NCI-H1694 (cell line): ENCODE results near the gene GNA12.

Experiments used
- DNase-seq: peaks from one replicate; lab custom pipeline; 2025; lab: John Stamatoyannopoulos, UW

Gene GNA12

DNA sequence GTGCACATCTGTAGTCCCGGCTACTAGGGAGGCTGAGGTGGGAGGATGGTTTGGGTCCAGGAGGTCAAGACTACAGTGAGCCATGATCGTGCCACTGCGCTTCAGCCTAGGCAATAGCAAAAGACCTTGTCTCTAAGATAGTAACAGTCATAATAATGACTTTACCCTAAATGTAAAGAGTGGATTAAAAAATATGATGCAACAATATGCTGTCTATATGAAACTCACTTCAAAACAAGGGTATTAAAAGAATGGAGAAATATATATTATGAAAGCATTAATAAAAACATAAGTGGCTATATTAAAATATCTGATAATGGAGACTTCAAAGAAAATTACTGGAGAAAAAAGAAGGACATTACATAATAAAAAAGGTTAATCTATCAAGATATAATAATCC is 5.7 kb downstream of the GNA12 start:
- DNase-seq, result no peak

DNA sequence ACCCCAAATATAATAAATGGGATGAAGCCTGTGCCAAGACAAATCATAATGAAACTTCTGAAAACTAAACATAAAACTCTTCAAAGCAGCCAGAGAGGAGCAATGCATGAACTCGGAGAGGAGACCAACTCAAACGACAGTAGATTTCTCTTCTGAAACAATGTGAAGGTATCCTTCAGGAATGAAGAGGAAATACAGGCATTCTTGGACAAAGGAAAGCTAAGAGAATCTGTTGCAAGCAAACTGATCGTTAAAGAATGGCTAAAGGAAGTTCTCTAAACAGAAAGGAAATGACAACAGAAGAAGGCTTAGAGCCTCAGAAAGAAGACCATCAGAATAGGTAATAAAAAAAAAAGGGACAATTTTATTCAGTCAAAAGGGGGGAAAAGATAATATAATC is 6.6 kb downstream of the GNA12 start:
- DNase-seq, result no peak

GRCh38 chr7:2834748-2835441 is 9.2 kb downstream of the GNA12 start:
- no peak for DNase-seq

DNA sequence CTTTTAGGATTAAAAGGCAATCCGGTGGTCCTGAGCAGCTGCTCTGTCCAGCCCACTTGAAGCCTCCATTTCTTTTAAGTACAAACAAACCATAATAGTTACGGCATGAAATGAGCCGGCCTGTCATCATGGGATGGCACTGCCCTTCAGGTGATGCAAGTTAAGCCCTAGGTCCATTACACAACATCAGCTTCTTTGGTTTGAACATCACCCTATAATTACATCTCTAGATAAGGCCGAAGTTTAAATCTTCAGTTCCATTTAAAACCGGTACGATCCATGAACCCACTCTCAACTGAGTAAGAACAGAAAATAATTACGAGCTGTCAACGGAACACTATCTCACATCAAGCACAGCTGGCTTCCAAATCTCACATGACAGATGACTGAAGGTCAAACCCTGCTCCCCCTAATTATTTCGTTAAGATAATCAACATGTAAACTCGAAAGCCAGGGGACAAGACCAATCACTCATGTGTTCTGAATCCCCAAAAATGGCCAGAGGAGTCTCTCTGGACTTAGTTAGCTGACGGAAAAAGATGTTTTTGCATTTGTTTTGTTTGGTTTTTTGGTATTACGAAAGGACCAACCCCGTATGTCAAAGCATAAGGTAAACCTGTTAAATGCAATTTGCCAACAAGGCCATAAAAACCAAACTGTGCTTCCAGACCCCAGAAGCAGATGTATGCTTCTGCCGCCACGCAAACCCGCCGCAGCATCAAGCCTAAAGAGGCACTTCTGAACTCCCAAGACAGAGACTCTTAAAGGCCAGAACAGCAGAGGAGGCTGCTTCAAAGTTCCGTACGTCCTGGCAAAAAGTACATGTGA is 10.8 kb downstream of the GNA12 start:
- no peak for DNase-seq

- no peak for DNase-seq
Observed at GRCh38 chr7:2832461-2832860, 11.6 kb downstream of the GNA12 start.

GRCh38 chr7:2830609-2831376 is 13.3 kb downstream of the GNA12 start:
- no peak for DNase-seq

- no peak for DNase-seq
Observed at GRCh38 chr7:2829040-2829439, 15.1 kb downstream of the GNA12 start.

DNA sequence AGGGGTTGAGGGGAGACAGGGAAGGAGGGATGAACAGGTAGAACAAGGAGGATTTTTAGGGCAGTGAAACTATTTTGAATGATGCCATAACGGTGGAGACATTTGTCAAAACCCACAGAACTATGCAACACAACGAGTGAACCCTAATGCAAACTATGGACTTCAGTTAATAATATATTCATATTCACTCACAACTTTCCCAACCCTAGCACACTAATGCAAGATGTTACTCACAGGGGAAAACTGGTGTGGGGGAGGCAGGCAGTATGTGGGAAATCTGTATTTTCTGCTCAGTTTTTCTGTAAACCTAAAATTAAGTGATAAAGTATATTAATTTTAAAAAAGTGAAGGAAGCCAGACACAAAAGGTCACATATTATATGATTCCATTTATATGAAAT is 17.3 kb downstream of the GNA12 start:
- no peak for DNase-seq

DNA sequence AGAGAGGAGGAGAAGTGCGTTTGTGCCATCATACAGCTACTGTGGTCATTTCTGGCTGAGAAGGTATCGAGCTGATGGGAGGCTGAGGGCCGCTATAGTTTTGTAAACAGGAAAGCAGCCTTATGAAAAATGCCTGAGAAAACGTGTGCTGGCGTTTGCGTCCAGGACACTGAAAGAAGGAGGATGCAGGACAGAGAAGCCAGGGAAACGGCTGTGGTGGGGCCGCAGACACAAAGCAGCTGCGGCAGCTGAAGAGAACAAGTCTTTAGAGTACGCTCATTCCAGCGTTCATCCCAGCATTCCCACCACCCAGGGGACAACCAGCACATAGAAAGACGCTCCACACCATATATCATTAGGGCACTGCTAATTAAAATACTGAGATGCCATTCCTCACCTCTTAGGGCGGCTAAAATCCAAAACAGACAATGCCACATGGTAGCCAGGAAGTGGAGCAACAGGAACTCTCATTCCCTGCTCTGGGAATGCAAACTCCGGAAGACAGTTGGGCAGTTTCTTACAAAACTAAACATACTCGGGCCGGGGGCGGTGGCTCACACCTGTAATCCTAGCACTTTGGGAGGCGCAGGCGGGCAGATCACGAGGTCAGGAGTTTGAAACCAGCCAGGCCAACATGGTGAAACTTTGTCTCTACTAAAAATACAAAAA is 18.4 kb downstream of the GNA12 start:
- no peak for DNase-seq

GRCh38 chr7:2824678-2825461 is 19.2 kb downstream of the GNA12 start:
- no peak for DNase-seq

GRCh38 chr7:2824026-2824677 is 20.0 kb downstream of the GNA12 start:
- DNase-seq, result no peak

GRCh38 chr7:2823130-2823529 is 21.0 kb downstream of the GNA12 start:
- no peak for DNase-seq

DNA sequence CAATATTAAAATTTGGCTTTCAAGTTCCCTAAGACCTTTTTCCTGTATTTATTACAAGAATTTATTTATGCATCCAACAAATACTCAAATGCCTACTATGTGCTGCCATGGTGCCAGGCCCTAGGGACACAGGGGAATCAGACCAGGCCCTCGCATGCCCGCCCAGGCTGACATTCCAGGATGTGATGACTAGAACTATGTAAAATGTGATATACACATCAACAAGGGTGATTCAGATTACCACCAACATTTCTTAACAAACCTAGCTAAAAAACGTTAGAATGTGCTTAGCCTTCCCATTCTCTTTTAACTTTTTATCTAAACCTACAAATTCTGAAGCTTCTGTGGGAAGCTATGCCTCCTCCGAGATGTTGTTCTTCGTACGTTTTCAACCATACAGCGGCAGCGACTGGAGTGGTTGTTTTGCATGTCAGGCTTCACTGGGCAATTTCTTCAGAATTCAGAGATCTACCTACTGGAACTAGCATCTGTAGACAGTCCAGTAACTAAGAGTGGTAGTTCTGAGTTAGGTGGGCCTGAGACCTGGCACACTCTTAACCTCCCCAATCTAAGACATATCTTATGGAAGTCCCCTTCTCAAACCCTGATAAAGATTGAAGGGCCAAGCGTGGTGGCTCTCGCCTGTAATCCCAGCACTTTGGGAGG is 22.1 kb downstream of the GNA12 start:
- no peak for DNase-seq

DNA sequence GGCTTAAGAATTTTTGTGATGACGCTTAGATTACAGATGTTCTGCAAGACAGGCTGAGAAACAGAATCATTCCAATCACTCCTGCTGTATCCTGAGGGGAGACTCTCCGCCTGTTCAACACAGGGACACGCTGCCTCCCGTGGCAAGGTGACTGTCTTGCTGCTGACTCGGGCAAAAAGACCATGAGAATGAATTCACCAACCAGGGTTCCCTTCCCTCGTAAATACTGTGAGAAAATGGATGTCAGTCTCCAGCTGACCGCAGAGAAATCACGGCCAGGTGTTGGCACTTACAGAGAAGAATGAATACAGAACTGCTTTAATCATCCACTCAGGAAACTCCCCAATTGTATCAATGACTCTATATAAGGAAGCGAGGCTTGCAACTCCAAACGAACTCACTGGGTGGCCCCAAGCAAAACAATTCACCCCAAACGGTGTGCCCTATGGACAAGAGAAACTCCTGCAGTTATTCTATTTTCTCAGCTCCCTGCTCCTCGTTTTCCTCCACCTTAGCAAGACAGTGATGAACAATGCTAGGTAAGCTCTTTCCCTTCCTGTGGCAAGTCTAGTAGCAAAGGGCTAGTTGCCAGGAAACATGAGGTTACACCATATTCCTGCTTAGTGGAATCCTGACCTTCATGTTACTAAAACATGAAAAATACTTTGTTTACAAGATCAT is 22.8 kb downstream of the GNA12 start:
- DNase-seq, result no peak

DNA sequence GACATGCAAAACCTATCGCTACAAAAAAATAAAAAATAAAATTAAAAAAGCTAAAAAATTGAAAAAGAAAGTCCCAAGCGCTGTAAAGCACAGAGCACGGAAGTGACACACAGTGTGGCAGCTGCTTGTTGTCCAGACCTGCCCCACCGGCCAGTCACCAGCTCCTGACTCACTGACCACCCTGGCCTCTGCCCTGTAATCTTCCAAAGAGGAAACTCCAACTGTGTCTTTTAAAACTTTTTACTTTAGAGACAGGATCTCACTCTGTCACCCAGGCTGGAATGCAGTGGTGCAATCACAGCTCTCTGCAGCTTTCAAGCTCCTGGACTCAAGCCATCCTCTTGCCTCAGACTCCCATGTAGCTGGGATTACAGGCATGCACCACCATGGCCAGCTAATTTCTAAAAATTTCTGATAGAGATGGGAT is 23.6 kb downstream of the GNA12 start:
- no peak for DNase-seq

GRCh38 chr7:2819954-2820397 is 24.1 kb downstream of the GNA12 start:
- DNase-seq, result no peak

DNA sequence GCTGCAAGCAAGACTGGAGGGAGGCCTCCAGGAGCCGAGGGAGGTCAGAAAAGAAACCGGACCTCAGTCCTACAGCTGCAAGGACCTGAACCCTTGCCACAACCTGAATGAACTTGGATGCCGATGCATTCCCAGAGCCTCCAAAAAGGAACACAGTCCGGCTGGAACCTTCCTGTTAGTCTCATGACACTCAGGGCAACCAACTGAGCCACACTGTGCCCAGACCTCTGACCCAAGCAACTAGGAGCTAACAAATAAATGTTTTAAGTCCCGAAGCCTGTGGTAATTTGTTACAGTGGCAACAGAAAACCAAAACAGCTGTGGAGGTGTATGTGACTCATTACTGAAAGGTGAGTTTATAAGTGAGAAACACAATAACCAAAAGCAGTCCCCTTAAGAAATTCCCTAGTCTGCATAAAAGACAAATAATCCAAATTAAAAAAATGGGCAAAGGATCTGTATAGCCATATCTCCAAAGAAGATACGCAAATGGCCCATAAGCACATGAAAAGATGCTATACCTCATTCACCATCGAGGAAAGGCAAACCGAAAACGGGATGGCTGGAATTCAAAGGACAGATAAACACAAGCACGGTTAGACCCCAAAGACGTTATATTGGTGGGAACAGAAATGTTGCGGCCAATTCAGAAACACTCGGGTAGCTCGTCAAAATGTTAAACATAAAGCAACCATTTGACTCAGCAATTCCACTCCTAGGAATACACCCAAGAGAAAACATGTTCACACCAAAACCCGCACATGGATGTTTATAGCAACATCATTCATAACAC is 24.8 kb downstream of the GNA12 start:
- DNase-seq, result no peak

DNA sequence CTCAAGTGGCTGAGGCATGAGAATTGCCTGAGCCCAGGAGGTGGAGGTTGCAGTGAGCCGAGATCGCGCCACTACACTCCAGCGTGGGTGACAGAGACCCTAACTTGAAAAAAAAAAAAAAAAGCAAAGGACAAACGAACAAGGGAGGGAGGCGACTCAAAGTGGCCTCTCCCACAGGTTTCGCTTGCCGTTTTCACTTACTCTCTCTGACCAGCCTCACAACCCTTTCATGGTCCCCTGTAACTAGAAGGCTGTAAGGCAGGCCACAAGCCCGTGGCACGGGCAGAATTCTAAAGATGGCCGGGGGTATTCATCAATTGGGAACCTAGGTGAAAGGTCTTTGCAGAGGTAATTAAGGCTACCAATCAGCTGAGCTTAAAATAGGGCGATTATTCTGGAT is 25.5 kb downstream of the GNA12 start:
- no peak for DNase-seq

- no peak for DNase-seq
Observed at GRCh38 chr7:2818121-2818520, 26.0 kb downstream of the GNA12 start.
